ENCODE data around the gene CGRRF1.

CGRRF1 gene, protein sequence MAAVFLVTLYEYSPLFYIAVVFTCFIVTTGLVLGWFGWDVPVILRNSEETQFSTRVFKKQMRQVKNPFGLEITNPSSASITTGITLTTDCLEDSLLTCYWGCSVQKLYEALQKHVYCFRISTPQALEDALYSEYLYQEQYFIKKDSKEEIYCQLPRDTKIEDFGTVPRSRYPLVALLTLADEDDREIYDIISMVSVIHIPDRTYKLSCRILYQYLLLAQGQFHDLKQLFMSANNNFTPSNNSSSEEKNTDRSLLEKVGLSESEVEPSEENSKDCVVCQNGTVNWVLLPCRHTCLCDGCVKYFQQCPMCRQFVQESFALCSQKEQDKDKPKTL

DNA sequence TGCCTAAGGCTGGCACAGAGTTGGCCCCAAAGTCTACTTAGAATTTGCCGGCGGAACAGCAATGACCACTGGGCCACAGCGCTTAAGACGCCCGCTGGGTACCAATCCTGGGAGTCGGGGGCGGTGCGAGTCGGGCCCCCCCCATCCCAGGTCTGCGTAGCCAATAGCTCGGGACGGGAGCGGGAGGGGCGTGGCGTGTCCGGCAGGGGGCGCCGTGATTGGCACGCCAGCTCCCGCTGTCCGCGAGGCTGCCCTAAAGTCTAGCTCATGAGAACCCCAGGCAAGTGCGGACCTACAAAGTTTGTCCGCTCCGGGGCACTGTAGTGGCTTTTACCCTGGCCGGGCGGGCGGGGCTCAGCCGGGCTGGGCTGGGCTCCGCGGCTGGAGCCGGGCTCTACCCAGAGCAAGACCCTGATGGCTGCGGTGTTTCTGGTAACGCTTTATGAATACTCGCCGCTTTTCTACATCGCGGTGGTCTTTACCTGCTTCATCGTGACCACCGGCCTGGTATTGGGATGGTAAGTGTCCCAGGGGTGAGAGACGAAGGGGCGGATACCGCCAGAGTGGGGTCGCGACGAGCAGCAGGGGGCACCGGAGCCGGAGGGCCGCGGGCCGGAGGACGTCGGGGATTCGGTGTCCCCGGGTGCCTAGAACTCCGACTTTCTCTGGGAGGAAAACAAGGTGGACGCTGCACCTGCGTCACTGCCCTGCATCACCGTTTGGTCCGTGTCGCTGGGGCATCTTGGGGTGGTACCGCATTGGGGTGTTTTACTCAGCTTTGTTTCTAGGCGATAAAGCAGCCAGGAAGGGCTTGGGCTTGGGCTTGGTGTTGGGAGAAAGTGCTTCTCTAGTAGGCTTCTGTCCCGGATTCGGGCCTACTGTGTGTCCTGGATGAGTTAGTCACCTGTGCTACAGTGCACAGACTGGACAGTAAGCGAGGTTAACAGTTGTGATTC is at the start of gene CGRRF1:
Gene CGRRF1, plus strand, starts transcription at position 361 of the 956 bp plus-strand sequence. Its CDS starts 54 bp downstream, at position 415.
- DNase-seq, result peak; percentile 93 to 98

DNA sequence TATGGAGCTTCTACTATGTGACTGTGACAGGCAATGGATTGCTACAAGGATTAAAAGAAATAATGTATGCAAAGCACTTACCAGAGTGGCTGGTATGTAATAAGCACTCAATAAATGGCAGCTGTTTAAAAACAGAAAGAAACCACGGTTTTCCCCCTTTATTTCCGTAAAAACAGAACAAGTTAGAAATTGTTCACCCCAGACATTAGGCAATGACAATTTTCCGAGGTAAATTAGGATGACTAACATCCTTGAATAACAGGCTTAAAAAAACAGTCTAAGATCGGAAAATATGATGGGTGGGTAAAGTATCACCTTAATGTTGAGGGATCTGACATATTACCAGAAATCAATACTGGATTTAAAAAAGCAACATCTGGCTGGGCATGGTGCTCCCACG is 47.7 kb upstream of the CGRRF1 start:
- no peak for DNase-seq

DNA sequence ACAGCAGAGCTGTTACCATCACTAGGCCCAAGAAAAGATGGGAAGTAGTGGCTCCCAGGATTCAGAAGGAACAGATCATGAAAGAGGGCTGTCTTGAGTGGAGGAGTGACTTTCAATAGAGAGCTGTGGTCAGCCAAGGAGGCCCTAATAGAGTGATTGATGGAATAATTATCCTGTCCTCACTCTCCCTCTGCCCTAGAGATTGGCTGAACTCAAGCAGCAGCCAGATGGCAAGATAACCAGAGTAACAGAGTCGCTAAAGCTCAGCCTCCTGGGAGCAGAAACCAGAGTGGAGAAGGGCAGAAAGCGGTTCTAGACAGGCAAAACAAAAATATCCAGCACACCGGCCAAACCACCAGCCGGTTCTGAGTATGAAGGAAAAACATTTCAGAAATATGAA is 44.1 kb upstream of the CGRRF1 start:
- DNase-seq, result no peak

DNA sequence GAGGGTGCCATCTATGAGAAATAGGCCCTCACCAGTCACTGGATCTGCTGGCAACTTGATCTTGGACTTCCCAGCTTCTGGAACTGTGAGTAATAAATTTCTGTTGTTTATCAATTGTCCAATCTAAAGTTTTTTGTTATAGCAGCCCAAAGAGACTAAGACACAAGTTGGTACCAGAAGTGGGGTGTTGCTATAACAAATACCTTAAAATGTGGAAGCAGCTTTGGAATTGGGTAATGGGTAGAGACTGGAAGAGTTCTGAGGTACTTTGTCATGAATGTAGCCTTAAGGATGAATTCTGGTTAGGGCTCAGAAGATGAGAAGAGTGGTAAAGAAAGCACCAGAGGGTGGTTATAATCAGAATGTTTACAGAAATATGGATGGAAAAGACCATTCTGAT is 42.4 kb upstream of the CGRRF1 start:
- DNase-seq, result no peak

DNA sequence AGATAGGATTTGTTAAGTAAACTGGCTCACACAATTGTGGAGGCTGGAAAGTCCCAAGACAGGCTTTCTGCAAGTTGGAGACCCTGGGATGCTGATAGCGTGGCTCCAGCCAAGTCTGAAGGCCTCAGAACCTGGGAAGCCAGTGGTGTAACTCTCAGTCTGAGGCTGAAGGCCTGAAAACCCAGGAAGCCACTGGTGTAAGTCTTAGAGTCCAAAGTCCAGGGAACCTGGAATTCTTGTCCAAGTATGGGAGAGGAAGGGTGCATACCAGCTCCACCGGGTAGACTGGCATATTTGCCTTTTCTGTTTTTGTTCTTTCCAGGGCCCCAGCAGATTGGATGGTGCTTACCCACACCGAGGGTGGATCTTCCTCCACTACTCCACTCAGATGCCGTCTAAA is 39.0 kb upstream of the CGRRF1 start:
- no peak for DNase-seq

DNA sequence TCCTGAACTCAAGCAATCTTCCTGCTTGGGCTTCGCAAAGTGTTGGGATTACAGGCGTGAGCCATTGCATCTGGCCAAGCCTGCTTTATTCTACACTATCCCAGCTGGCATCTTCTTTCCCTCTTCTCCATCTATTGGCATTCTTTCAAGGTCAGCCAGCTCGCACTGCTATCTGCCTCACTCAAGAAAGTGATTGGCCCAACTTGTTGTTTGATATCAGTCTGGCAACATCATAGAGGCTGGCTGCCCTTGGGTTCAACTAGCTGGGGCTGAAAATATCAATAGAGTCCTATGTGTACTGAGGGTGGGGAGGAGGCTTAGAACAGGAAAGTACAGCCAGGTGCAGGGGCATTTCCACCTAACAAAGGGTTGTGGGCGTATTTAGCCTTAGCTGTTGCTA is 38.1 kb upstream of the CGRRF1 start:
- no peak for DNase-seq

DNA sequence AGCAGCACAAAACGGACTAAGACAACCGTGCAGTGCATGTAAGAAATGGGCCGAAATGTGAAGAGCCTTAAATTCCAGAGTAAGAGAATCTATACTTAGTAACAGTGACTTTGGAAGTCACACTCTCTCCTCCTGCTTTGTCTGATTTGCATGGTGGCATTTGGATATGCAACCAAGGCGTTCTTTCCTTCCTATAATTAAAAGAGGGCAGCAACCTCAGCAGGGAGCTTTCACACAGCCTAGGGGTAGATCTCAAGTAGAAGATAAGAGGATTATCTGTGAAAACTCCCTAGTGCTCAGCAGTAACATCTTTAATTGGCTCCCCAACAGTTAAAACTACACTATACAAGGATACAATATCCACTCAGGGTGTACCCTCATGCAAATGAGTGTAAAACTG is 37.4 kb upstream of the CGRRF1 start:
- DNase-seq, result peak; percentile 63 to 66

DNA sequence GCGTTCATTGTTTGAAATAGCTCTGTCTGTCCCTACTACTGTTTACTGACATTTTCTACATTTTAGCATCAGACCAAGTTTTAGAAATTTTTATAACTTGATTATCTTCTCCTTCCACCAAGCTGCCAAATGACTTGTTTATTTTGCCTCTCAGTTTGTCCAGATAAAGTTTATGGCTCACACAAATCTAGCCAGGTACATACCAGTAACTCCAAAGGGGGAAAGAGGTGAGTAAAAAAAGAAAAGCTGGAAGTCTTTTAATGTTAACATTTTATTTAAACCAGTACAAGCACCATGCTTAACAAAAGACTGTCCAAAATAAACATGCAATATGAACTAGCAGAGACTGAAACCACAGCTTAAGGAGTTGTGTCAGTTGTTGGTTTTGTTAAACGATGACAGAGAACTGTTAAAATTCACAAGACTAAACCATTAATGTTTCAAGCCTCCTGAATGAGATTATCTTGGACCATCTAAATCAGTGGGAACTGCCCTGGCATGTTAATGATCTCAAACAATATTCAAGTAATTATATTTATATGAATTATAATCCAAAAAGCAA is 35.4 kb upstream of the CGRRF1 start:
- no peak for DNase-seq

DNA sequence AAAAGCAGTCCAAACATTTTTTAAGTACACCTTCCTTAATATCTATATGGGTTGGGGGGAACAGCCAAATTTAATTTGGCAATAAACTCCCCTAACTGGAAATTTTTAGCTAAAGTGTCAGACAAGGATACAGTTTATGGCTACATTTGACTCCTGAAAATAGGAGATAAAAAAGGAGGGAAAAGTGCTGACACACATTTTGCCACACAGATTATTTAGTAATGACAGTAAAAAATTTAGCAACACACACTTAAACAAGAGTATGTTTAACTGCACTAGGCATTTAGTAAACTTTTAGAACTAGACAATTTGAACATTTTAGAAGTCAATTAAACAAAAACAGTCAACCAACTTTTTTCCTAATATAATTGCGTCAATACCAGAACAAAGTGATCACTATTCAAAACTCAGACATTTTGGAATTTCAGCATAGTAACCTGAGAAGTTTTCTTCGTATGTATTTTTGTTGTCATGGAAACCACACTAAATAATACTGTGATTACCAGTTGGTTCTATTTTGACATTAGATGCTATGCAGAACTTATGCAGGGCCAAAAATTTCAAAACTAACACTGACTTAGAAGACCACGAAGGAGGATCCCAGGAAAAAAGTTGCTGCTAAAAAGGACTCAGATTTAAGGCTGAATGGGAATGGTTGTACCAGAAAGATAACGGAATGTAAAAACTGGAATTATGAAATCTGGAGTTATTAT is 34.4 kb upstream of the CGRRF1 start:
- DNase-seq, result no peak

DNA sequence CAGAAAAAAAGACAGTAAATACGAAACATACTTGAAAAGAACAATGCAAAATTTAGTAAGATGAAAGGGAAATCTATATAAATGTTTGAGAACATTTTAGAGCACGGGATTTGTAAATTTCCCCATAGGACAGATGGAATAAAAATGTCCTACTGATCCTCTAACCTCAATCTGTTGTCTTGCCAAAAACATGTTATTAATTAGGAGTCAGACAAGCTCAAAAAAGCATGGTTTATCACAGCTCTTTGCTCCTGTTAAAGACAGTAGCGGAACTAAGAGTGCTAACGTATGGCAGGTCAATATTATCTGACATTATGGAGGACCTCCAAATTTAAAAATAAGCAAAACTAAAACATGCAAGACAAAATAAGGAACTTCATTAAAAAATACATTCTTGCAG is 33.8 kb upstream of the CGRRF1 start:
- no peak for DNase-seq

DNA sequence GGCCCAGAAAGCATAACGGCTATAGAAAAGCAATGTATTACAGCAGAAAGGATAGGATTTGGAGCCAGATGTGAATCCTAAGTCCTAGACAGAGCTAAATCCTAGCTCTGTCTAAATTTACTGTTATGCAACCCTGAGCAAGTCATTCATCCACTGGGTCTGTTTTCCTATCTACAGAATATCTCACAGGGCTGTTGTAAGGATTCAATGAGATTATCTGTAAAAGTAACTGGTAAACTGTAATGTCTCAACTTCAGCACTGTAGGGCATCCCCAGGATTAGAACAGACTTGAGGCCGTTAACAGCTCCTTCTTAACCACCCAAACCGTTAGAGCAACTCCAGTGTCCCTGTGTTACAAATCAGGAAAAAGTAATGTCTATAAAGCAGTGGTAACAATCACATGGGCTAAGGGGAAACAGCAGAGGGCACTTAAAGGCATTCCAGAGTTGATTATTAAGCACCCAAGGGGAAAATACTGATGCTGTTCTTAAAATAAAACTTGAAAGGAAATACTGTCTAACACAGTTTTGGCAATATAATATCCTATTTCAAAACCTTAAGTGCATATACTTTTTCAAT is 31.0 kb upstream of the CGRRF1 start:
- DNase-seq, result no peak

DNA sequence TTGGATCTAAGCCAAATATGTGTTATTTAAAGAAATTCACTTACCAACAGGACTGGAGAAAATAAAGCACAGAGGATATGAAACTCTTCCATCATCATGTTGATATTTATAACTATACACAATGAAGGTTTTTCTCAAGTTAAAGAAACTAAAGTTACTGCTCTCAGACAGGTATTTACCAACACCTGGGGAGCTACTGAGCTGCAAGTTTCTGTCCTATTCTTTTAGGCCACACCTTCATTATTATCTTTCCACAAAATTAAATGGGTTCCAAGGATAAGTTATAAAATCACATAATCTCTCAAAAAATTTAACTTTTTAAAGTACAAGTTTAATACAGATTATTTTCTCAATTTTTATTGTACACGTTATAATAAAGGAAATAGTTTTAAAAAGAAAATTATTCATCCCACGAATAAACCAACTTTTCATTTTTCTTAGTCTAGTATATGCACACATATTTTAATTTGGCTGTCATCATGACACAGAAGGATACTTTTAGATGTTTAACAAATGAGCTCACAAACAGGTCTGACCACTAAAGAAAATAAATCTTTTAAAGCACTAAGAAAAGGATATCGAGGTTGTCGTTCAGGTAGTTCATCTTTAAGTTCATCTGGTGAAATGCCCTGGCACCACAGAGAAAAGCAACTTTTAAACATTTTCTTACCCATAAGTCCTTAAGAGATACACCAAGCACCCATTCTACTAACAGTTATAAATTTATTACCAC is 28.7 kb upstream of the CGRRF1 start:
- no peak for DNase-seq

DNA sequence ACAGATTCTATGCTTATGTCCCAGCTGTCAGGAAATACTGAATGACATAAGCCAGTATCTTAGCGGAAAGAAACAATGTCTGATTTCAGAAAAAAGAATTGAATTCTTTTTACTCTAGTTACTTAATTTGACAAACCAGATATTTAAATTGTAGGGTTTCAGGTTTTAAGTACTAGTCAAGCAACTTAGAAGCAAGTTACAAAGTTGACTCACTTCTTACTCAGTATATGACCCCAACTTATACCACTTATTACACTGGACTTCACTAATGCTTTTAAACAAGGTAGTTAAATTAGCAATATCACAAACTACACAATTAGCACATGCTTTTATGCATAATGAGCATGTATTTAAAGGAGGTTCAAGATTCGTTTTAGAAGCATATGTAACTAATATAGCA is 28.0 kb upstream of the CGRRF1 start:
- DNase-seq, result no peak

DNA sequence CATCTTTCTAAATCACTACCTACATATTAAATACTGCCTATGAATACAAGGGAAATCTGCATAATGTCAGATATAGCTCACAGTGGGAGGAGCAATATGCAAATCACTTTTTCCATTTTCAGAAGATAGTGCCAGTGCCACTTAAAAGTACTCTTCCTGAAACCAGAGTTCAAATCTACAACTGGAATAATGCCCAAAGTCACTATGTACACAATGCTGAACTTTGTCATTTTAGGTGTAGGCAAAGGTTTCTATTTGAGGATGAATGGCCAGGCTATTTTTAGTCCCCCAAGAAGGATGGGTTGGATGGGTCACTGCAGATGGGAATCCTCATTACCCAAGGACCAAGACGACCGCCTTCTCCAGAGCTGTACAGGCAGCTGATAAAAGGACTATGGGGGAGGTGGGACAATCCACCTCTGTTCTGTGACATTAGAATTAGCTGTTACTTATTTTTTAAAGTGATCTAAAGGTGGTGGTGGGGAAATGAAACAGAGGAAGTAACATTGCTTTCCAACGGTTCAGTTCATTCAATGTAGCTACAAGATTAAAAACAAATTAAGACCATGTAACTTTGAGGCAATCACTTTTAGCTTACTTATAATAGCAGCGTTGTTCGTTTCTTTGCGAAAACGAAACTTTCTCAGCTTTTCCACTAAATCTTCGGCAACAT is 26.5 kb upstream of the CGRRF1 start:
- no peak for DNase-seq

DNA sequence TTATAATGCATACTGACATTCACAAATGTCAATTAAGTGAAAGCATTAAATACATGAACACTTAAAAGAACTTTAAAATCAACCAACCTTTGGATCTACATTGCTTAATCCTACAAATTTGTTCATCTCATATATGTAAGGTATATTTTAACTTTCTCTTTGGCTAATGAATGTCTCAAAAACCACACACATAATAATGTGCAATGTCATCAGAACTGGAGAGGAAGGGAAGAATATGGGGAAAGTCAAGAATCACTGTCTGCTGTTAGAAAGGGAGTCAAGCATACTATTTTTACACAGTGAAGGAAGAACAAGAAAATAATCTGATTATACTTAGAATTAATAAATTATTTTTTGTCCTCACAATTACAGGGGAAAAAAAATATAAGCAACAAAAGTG is 25.9 kb upstream of the CGRRF1 start:
- no peak for DNase-seq

DNA sequence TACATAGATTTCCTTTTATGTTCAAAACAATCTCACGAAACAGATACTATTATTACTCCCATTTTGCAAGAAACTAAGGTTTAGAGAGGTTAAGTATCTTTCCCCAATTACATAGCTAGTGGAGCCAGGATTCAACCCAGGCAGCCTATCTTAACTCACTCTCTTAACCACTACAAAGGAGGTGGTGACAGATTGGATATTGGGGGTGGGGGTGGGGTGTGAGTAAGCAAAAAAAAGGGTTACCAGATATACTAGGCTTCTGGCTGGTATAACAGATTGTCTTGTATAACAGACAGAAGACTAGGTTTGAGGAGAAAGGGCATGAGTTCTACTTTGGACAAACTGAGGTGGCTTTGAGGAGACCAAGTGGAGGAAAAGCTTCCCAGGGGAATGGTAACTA is 23.0 kb upstream of the CGRRF1 start:
- no peak for DNase-seq

DNA sequence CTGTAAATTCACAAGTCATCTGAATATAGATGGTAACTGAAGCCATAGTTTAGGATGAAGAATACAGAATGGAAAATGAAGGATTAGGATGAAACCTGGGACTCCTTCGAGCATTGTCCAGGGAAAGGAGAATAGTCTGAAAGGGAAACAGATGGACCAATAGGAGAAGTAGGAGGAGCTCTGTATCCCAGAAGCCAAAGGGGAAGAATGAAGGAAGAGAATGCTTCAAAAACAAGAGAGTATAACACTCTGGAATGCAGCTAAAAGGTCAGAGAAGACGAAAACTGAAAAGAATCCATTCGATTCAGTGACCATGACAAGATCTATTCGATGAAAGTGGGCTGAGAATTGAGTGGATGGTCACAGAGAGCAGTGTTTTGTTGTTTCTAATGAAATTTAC is 21.9 kb upstream of the CGRRF1 start:
- peak; percentile 7 for DNase-seq

DNA sequence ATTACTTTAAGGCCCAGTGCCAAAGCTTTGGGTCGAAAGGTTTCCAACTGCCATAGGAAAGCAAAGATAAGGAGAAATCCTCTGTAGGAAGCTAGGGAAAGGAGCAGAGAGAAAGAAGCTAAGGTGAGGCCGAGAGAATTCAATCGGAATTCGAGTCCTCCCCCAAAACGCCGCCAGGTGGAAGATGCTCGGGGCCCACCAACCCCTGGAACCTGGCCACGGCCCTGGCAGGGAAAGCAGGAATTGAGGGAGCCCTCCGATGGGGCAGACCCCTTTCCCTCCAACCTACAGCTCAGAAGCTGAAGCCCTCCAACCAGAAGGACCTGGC is 21.4 kb upstream of the CGRRF1 start:
- peak; percentile 54 to 77 for DNase-seq

DNA sequence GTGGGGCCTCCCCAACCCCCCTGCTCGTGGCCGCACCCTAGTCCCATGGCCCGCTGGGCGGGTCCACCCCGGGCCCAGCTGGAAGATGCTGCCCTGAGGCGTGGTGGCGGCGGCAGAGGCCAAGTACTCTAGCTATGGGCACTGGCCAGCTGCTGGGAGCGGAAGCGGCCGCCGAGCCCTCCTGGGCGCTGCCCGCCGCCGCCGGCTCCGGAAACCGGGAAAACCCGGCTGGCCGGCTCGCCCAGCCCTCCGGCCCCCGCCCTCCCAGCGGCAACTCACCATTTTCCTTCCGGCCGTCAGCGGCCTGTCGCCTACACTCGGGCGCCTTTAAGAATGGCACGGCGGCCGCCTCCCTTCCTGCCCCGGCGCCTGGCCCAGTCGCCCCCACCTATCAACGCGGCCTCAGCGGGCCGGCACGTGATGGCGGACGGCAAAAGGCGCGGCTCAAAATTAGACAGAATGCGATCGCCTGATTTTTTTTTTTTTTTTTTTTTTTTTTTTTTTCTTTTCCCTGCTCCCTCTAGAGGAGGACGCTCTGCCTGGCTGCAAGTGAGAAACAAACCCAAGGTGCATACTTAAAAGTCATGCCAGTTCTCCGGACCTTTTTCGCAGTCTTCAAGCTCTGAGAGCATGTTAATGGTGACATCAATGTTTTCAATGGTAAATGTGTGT is 20.9 kb upstream of the CGRRF1 start, which contains the start of gene GMFB:
Gene GMFB, minus strand, starts transcription at position 335 of the 672 bp plus-strand sequence. Its CDS starts 53 bp downstream, at position 282.
- peak; percentile 75 to 91 for DNase-seq

DNA sequence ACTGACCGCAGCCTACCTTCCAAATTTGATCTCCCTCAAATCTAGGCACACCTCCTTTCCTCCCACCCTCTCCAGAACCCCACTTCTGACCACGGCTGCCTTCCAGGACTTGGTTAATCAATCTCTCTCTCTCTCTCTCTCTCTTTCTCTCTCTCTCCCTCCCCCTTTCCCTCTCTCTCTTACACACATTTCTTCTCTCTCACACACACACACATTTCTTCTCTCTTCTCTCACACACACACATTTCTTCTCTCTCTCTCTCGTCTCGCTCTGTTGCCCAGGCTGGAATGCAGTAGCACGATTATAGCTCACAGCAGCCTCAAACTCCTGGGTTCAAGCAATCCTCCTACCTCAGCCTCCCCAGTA is 20.4 kb upstream of the CGRRF1 start:
- DNase-seq, result no peak
